H7 (cell line): Measurements from ENCODE around the gene CXADR. TPM values are rescaled to one million over a fixed set of nuclear protein-coding genes. Genes with fewer than 3 reads are reported as not detected.

ENCODE experiments used
- DNase-seq: peaks from one replicate; pipeline ENCODE4 v3.0.0; 2012
- H3K27me3 ChIP-seq: 2 replicates; pipeline ENCODE4 v1.6.0; 2011; ENCODE audit warnings: mild to moderate bottlenecking, low read length; ENCODE audit not compliant: control insufficient read depth, insufficient read depth
- H3K36me3 ChIP-seq: replicated peaks from 2 replicates; pipeline ENCODE4 v1.5.1; 2011; ENCODE audit warnings: low read length; ENCODE audit not compliant: control insufficient read depth, insufficient read depth
- H3K4me3 ChIP-seq: 2 replicates; pipeline ENCODE4 v1.5.1; 2011; ENCODE audit warnings: low read depth, mild to moderate bottlenecking, control low read depth, low read length, moderate library complexity; ENCODE audit not compliant: insufficient read depth
- total RNA-seq: library from RNA; depleted of rRNA; stranded (reverse); fragments of >200 nt; shearing (Covaris generic); gene quantifications from 2 replicates; pipeline ENCODE4 v1.2.3, GENCODE V29; 2014; rRNA removed

Gene CXADR
- total RNA-seq, 1 experiment from 2014 or later: 96.2 TPM

- peaks cover 4% of the 10 kb centered on the region; the same call in 1 of the 2 replicates for H3K27me3 ChIP-seq
- peaks cover 1% of the 10 kb centered on the region; the same call in 1 of the 2 replicates for H3K36me3 ChIP-seq
- peak overlapping the region; percentile 86 for H3K4me3 ChIP-seq
- DNase-seq: no peak
Observed at GRCh38 chr21:17613242-17613676, 100.4 kb downstream of the CXADR start.

- H3K27me3 ChIP-seq: peaks cover 4% of the 10 kb centered on the region; the same call in 1 of the 2 replicates
- no peaks in the 10 kb centered on the region for H3K36me3 ChIP-seq
- DNase-seq: no peak
- no peak overlapping the region for H3K4me3 ChIP-seq
Observed at GRCh38 chr21:17616831-17617230, 104.0 kb downstream of the CXADR start.

- DNase-seq: no peak
- H3K27me3 ChIP-seq: no peaks in the 10 kb centered on the region
Observed at GRCh38 chr21:17622018-17622417, 109.2 kb downstream of the CXADR start.

GRCh38 chr21:17631195-17631594 lies 118.4 kb downstream of the CXADR start:
- Histone ChIP-seq H3K27me3 (no peaks in the 10 kb centered on the region), H3K4me3 (no peak overlapping the region), H3K36me3 (no peaks in the 10 kb centered on the region)
- DNase-seq: no peak

More at GRCh38 chr21:17622018-17622417, 109.2 kb downstream of the CXADR start:
- H3K36me3 ChIP-seq: no peaks in the 10 kb centered on the region
- no peak overlapping the region for H3K4me3 ChIP-seq

- no peaks in the 10 kb centered on the region for H3K27me3 ChIP-seq
- DNase-seq: no peak
- no peak overlapping the region for H3K4me3 ChIP-seq
- no peaks in the 10 kb centered on the region for H3K36me3 ChIP-seq
Observed at GRCh38 chr21:17636711-17637110, 123.9 kb downstream of the CXADR start.

GRCh38 chr21:17640821-17641220 lies 128.0 kb downstream of the CXADR start:
- no peaks in the 10 kb centered on the region for H3K36me3 ChIP-seq
- no peak overlapping the region for H3K4me3 ChIP-seq
- DNase-seq: no peak
- no peaks in the 10 kb centered on the region for H3K27me3 ChIP-seq

Other genes starting within 250 kb of the CXADR start
- gene BTG3, start 99.9 kb downstream of the CXADR start, total RNA-seq: 22.4 and 26.3 TPM in 2 replicates